IPS-11a (cell line): ENCODE measurements around the gene MRPS18A.

Experiments
- H3K4me3 ChIP-seq: one replicate; pipeline ENCODE4 v1.5.1; 2013; ENCODE audit warnings: low read depth, low read length, control low read depth

Gene MRPS18A

DNA sequence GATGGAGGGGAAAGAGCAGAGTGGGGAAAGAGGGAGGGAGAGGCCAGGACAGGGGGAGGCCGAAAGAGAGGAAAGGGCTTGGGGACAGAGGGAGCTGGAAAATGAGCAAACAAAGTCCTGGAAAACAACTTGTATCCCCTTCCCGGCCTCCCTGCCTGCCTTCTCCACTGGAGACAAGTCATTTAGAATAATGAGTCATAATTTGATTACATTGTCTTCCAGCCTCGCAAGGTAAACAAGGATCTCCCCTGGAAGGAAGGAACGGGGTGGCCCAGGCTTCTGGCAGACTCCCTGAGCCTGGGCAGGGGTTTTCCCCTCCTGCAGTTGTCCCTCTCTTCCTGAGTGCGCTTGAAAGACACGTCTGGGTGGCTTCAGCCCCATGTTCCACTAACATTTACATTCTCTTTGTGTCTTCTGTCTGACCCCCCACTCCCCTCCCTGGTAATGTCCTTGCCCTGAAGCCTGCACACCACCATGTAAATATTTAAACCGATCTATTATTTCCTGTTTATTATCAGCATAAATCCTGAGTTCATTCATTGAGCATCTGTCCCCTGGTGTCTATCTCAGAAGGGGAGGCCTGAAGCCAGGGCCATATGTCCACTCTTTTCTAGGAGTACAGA is 12.1 kb upstream of the MRPS18A start:
- no peak overlapping the region for H3K4me3 ChIP-seq

DNA sequence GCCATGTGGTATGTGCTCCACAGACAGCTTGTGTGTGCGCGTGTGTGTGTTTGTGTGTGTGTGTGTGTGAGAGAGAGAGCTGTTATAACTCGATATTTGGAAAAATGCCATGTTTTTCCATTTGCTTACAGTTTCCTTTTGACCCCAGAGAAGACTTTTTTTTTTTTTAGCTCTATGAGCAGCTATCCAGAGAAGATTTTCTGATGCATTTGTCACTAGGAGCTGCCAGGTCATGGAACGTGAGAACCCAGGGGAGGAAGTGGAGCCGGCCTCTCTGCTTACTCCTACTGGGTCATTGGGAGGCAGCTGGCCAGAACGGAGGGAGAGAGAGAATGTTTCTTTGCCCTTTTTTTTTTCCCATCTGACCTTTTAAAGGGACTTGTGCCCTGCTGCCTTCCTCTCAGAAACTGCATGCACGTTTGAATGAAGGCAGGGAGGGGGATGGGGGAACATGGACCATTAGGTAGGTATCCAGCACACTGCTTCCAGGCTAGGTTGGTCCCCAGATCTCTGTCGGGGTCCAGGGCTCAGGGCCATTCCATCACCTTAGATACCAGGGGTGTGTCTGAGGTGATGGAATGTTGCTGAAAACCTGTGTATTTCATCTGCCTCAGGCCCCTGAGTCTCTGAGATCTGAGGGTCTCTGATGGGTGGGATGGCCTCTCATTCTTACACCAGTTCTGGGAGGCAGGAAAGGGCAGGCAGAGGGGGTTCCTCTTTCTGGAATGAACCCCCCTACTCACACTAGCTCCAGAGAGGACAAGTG is 11.2 kb upstream of the MRPS18A start:
- H3K4me3 ChIP-seq = no peak overlapping the region

DNA sequence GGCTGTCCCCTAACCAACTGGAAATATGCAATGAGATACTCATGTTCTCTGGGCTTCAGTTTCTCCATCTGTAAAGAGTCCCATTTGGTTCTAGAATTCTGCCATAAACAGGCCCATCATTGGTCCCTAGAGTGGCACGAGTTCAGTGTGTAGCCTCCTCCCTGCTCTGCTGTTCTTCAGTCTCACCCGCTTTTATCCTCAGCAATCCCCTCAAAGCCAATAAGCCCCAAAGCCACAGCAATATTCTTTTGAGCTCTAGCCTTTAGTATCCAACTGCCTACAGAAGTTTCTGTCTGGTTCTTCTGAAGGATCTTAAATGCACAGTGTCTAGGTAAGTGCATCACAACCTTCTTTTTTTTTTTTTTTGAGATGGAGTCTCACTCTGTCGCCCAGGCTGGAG is 9.8 kb upstream of the MRPS18A start:
- no peak overlapping the region for H3K4me3 ChIP-seq

- no peak overlapping the region for H3K4me3 ChIP-seq
Measured at GRCh38 chr6:43695967-43696291, 8.3 kb upstream of the MRPS18A start.

- H3K4me3 ChIP-seq = no peak overlapping the region
Measured at GRCh38 chr6:43695215-43695966, 7.8 kb upstream of the MRPS18A start.

GRCh38 chr6:43689421-43689820 is 1.8 kb upstream of the MRPS18A start:
- H3K4me3 ChIP-seq = no peak overlapping the region

GRCh38 chr6:43687079-43687436 is 533 bp downstream of the MRPS18A start:
- H3K4me3 ChIP-seq = peak overlapping the region; percentile 83

GRCh38 chr6:43683708-43684455 is 3.7 kb downstream of the MRPS18A start:
- H3K4me3 ChIP-seq = no peak overlapping the region

GRCh38 chr6:43682724-43683429 is 4.7 kb downstream of the MRPS18A start:
- no peak overlapping the region for H3K4me3 ChIP-seq

DNA sequence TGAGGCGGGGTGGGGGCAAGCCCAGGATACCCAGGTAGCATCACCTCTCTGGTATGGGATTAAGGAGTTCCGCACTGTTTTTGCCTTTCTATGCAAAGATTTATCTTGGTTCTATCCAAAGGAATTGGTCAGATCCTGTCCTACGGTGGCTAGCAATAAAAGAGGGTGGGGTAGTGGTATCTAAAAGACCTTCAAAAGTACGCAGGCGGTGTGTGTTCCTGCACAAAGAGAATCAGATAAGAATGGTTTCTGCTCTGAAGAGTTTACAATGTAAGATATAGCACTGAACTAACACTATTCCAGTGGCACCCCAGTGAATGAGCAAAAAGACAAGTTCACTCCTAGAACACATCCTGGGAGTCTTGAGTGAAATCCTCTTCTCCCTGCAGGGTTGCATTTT is 6.3 kb downstream of the MRPS18A start:
- H3K4me3 ChIP-seq = no peak overlapping the region

DNA sequence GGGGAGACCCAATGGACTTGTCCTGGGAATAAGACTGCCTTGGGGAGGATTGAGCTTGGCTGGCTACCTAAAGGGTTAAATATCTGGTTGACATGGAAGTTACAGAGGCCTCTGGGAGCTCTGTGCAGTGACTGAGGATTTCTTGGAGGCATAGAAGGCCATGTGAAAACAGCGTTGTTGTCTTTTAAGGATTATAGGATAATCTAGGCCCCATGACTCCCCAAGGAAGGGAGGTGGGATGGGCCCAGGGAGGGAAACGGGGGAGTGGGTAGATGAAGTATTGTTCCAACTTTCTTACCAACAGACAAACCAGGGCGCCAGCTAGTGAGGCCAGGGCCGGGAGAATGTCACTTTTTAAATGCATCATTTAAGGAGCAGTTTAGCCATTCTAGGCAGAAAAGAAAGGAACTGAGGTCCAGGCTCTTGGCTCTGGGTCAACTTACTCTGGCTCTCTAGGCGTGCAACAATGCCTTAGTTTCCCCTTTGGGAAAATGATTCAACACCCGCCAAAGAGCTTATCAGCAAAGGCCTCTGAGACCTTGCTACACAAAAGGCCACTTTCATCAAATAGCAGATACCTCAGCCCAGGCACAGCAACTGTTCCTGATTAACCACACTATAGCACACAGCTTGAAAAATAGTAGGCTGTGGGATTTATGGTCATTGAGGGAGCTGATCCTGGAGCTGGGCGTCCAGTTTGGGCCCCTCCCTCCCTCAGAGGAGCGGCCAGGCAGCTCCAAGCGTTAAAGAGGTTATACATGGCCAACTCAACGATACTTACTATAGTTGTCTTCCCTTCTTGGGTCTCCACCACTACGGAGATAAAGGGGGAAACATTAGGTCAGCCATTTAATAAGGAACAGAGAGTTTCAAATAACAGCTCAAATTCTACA is 7.0 kb downstream of the MRPS18A start:
- H3K4me3 ChIP-seq = no peak overlapping the region

DNA sequence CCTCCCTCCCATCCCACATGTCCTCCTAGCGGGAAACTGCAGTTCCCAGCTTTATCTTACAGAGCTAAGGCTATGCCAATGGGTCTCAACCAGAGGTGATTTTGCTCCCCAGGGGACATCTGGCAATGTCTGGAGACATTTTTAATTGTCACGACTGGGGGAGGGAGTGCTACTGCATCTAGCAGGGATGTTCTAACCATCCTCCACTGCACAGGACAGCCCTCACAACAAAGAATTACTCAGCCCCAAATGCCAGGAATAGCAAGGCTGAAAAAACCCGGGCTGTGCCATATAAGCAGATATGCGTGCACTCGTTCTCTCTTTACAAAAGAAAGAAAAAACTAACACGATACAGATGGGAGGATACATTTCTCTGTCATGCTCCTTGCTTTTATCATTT is 8.5 kb downstream of the MRPS18A start:
- no peak overlapping the region for H3K4me3 ChIP-seq

DNA sequence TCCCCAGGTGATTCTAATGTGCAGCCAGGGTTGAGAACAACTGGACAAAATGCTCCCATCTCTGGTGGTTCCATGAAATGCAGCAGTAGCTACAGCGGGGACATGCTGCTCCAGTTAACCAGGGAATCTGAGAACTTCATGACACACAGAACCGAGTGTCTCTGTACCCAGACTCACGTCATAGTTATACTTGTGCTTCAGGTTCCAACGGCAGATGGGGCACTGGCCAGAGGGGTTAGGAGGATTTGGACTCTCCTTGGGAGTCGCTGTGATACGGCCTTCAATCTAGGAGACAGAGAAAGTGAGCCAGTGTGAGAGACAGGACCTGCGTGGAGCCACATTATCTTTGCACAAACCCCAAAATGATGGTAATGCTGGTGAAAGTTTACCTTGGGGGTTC is 9.2 kb downstream of the MRPS18A start:
- no peak overlapping the region for H3K4me3 ChIP-seq

- no peak overlapping the region for H3K4me3 ChIP-seq
Measured at GRCh38 chr6:43677759-43678158, 9.8 kb downstream of the MRPS18A start.

GRCh38 chr6:43676962-43677606 is 10.5 kb downstream of the MRPS18A start:
- no peak overlapping the region for H3K4me3 ChIP-seq

DNA sequence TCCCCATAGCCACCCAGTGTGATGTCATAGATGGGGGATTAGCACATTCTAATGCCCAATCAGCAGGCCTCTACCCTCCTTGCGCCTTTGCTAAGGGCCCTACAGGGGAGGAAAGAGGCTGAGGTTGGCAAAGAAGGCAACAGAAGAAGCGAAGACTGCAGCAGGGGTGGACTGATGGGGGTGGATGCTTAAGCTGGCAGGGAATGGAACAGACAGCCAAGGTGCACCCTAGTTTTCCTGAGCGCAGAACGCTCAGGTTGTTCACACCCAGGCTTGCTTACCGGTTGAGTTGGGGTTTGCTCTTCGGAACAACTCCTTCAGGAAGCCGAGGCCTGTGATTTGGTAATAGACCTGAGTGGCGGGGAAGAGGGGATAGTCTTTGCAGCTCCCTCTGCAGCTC is 12.7 kb downstream of the MRPS18A start:
- H3K4me3 ChIP-seq = no peak overlapping the region

GRCh38 chr6:43674291-43674690 is 13.3 kb downstream of the MRPS18A start:
- H3K4me3 ChIP-seq = no peak overlapping the region

GRCh38 chr6:43673444-43674084 is 14.0 kb downstream of the MRPS18A start:
- no peak overlapping the region for H3K4me3 ChIP-seq
